Measurements from ENCODE around the gene RIN3.

Gene RIN3

GRCh38 chr14:92511453-92512238, 1.9 kb upstream of the RIN3 start:
- DNase-seq, result no peak

GRCh38 chr14:92512807-92513203, 776 bp upstream of the RIN3 start:
- no peak for DNase-seq

- DNase-seq, result no peak
These were observed 624 bp downstream of the RIN3 start for GRCh38 chr14:92513966-92514843.

- DNase-seq, result no peak
These were observed 1.4 kb downstream of the RIN3 start for GRCh38 chr14:92514844-92515514.

- no peak for DNase-seq
These were observed 2.2 kb downstream of the RIN3 start for GRCh38 chr14:92515546-92516343.

GRCh38 chr14:92516344-92516965, 2.9 kb downstream of the RIN3 start:
- no peak for DNase-seq

GRCh38 chr14:92516966-92517506, 3.5 kb downstream of the RIN3 start:
- no peak for DNase-seq

- no peak for DNase-seq
These were observed 4.2 kb downstream of the RIN3 start for GRCh38 chr14:92517761-92518160.

GRCh38 chr14:92519246-92520101, 5.9 kb downstream of the RIN3 start:
- DNase-seq, result no peak

- no peak for DNase-seq
These were observed 6.8 kb downstream of the RIN3 start for GRCh38 chr14:92520102-92521057.

- no peak for DNase-seq
These were observed 7.5 kb downstream of the RIN3 start for GRCh38 chr14:92521058-92521415.

GRCh38 chr14:92523752-92524151, 10.2 kb downstream of the RIN3 start:
- DNase-seq, result no peak

- no peak for DNase-seq
These were observed 11.1 kb downstream of the RIN3 start for GRCh38 chr14:92524602-92525185.

- DNase-seq, result no peak
These were observed 11.9 kb downstream of the RIN3 start for GRCh38 chr14:92525322-92526095.

GRCh38 chr14:92527721-92528120, 14.1 kb downstream of the RIN3 start:
- no peak for DNase-seq

- DNase-seq, result no peak
These were observed 15.0 kb downstream of the RIN3 start for GRCh38 chr14:92528486-92529100.

GRCh38 chr14:92529903-92530302, 16.3 kb downstream of the RIN3 start:
- DNase-seq, result no peak
